NK-92 treated with Interleukin-12 subunit alpha and Interleukin-12 subunit beta, amount 100 ng/mL, for 24 hours (cell line): ENCODE measurements around the gene MEI4.
"Not testable (repeated sequence)": the region's sequence is repeated elsewhere in the genome, so short reads cannot be mapped to it uniquely, and the experiment has no call there.

Source experiments
- DNase-seq: peaks from one replicate; lab custom pipeline; 2025; lab: John Stamatoyannopoulos, UW

MEI4 gene

DNA sequence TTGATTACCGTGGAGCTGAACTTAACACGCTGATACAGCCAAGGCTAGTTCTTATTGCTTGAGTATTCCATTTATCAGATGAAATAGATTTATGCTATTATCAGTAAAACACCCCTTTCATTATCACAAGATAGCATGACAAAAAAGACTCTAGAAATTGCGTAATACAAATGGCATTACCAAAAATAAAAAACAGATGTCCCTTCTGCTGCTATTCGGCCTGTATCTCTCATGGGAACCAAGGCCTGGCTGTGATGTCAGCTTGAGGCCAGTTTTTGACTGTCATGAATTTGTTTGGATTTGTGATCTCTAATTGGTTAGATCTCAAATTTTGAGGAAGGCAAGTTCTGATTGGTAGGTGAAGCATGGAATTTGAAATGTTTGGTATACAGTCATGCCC lies 25.2 kb downstream of the MEI4 start:
- DNase-seq, result no peak

DNA sequence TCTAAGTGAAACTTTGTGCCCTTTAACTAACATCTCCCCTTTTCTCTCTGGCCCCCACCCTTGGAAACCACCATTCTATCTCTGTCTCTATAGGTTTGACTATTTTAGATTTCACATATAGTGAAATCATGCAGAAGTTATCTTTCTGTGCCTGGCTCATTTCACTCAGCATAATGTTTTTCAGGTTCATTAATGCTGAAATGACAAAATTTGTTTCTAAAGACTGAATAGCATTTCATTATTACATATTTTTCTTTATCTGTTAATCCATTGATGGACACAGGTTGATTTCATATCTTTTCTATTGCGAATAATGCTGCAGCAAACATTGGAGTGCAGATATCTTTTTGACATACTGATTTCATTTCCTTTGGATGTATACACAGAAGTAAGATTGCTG lies 30.7 kb downstream of the MEI4 start:
- no peak for DNase-seq

DNA sequence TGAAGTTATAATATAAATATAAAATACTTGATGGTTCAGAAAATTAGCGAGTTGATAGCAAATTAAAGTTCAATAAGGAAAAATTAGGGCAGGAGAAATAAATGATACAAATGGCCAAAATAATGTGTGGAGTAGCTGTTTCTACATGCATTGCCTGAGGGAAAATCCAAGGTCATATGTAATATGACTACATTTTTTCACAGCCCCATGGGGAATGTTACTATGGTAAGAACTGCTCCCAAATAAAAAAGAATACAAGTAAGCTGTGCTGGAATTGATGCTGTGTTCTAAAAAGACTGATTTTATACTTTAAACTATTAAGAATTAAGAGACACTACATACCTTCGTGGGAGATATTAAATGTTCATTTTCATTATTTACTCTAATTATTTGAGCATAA lies 34.1 kb downstream of the MEI4 start:
- DNase-seq, result no peak

DNA sequence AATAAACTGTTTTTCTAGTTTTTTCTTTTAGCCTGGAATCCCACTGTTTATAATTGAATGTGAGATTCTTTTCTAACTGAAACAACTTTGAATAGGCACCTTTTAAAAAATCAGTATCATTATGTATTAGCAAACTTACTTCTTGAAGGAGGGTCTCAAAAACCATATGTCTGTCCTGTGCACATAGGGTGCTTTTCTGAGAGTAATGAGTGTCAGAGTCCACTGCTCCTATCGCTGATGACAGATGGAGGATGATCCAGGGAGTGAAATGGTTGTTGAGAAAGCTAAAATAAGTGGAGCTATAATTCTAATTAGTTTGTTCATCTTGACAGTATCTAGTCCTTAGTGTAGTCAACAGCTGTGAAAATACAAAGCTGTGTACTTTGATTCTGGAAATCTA lies 35.8 kb downstream of the MEI4 start:
- DNase-seq, result no peak

DNA sequence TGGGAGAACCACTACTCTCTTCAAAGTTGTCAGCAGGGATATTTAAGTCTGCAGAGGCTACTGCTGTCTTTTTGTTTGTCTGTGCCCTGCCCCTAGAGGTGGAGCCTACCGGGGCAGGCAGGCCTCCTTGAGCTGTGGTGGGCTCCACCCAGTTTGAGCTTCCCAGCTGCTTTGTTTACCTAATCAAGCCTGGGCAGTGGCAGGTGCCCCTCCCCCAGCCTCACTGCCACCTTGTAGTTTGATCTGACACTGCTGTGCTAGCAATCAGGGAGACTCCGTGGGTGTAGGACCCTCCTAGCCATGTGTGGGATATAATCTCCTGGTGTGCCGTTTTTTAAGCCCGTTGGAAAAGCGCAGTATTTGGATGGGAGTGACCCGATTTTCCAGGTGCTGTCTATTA lies 47.3 kb downstream of the MEI4 start:
- DNase-seq, result not testable (repeated sequence)

DNA sequence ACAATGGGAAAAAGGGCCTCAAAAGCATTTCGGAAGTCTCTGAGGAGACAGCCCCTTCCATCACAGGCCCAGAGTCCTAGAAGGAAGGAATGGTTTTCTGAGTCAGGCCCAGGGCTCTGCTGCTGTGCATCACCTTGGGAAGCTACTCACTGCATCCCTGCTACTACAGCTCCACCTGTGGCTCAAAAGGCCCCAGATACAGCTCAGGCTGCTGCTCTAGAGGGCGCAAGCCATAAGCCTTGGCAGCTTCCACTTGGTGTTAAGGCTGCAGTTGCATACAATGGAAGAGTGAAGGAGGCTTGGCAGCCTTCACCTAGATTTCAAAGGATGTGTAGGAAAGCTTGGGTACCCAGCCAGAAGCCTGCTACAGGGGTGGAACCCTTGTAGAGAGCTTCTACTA lies 54.8 kb downstream of the MEI4 start:
- DNase-seq, result no peak

DNA sequence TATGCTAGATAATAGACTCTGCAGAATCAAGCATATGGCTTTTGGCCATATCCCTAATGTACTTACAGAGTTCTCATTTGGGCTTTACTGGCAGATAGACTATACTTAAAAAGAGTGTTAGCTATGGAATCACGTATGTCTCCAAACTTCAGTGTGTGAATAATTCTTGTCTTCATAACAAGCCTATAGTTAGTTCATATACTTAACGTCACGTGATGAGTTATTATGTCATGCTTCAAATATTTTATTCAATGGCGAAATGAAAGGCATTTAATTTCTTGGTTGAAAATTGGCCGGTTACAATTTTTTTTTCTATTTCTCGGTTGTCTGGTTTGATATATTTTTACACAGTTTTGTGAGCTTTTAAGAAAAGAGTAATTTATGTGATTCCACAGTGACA lies 62.7 kb downstream of the MEI4 start:
- no peak for DNase-seq

DNA sequence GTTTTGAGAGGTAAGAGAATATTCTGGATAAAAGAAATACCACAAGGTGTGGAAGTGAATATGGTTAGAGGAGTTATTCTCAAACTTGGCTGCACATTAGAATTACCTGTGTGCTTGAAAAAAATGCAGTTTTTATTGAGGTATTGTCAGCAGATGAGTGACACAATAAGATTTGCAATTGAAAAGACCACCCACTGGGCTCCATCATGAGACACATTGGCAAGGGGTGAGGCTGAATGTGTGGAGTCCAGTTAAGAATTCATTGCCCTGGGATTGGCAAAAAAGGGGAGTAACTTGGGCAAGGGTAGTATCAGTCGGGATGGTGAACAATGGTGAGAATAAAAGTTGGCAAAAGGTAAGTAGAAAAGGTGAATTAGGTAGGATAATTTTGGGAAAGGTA lies 63.5 kb downstream of the MEI4 start:
- DNase-seq, result no peak

GRCh38 chr6:77736010-77736409 lies 83.2 kb downstream of the MEI4 start:
- DNase-seq, result not testable (repeated sequence)

DNA sequence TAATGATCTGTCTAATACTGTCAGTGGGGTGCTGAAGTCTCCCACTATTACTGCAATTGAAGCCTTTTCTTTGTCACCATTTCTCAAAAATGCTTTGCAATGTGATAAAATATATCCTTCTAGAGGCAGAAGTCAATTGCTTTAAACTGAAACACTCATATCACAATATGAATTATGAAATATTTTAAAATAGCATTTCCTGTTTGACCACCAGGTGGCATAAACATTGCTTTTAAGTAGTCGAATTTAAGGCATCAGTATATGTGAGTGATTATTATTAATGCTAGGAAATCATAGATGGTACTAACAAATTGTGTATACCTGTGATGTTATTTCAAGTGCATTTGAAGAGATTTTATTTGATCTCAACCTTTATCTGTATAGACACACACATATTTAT lies 87.5 kb downstream of the MEI4 start:
- no peak for DNase-seq

DNA sequence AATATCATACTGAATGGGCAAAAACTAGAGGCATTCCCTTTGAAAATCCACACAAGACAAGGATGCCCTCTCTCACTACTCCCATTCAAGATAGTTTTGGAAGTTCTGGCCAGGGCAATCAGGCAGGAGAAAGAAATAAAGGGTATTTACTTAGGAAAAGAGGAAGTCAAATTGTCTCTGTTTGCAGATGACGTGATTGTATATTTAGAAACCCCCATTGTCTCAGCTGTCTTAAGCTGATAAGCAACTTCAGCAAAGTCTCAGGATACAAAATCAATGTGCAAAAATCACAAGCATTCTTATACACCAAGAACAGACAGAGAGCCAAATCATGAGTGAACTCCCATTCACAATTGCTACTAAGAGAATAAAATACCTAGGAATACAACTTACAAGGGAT lies 99.3 kb downstream of the MEI4 start:
- DNase-seq, result not testable (repeated sequence)

DNA sequence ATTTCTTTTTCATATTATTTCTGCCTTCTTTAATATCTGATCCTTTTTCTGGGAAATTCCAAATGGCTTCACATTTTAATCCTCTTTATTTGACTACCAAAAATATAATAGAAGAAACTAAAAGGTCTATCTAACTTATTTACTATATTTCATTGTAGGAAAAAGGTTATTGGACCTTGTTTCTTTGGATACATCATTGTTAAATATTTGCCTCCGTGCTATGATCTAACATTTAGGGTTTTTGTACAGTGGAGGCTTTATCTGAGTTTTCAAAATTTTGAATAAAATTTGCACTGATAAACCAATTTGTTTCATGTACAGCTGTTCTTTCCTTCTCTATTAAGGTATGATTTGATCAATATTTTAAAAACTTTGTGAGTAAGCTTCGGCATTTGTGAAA lies 109.5 kb downstream of the MEI4 start:
- DNase-seq, result no peak

DNA sequence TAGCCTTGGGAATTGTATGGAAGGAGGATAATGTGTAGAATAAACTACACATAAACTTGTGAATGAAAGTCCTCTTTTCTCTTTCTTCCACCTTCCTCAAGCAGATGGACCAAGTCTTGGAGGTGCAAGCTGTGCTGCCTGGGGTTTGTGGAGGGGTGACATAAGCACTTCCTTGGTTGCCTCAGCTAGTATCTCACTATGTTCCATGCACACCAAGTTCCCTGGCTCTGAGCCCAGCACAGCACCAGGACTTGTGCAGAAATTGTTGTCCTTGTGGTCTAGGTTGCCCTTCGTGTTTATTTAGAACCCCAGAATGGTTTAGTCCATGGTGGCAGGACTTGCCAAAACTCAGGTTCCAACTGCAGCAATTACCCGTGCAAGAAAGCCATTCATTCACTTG lies 110.3 kb downstream of the MEI4 start:
- DNase-seq, result no peak

DNA sequence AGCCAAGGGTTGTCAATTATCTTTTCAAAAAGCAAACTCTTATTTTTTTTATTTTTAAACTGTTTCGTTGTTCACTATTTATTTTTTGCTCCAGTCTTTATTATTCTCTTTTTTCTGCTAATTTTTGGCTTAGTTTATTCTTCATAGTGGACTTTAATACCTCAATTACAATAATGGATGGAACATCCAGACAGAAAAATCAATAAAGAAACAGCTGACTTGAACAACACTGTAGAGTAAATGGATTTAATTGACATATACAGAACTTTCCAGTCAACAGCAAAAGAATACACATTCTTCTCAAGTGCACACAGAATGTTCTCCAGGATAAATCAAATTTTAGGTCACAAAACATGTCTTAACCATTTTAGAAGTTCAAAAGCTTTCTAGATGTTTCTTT lies 111.5 kb downstream of the MEI4 start:
- no peak for DNase-seq

DNA sequence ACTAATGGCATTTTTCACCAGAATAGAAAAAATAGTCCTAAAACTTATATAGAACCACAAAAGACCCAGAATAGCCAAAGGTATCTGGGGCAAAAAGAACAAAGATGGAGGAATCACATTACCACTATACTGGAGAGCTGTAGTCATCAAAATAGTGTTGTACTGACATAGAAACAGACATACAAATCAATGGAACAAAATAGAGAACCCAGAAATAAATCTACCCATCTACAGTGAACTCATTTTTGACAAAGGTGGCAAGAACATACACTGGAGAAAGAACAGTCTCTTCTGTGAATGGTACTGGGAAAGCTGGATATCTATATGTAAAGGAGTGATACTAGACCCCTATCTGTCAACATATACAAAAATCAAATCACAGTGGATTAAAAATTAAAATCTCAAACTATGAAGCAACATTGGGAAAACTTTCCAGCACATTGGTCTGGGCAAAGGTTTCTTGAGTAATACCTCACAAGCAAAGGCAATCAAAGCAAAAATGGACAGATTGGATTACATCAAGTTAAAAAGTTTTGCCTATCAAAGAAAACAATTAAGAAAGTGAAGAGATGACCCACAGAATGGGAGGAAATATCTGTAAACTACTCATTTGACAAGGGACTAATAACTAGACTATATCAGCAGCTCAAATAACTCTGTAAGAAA lies 120.5 kb downstream of the MEI4 start:
- DNase-seq, result no peak

- DNase-seq, result no peak
These were observed 121.6 kb downstream of the MEI4 start for GRCh38 chr6:77774457-77774856.

GRCh38 chr6:77776441-77776840 lies 123.6 kb downstream of the MEI4 start:
- no peak for DNase-seq

DNA sequence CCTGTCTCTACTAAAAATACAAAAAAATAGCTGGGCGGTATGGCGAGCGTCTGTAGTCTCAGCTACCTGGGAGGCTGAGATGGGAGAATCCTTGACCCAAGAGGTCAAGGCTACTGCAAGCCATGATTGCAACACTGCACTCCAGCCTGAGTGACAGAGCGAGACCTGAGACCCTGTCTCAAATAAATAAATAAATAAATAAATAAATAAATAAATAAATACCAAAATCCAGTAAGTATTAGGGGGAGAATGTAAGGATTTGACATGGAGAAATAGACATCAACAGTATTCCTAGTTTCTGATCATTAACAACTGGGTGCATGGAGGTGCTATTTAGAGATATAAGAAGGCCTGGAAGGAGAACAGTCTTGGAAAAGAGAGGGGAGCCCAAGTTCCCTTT lies 125.7 kb downstream of the MEI4 start:
- DNase-seq, result no peak

- DNase-seq, result no peak
These were observed 134.2 kb downstream of the MEI4 start for GRCh38 chr6:77786935-77787629.

DNA sequence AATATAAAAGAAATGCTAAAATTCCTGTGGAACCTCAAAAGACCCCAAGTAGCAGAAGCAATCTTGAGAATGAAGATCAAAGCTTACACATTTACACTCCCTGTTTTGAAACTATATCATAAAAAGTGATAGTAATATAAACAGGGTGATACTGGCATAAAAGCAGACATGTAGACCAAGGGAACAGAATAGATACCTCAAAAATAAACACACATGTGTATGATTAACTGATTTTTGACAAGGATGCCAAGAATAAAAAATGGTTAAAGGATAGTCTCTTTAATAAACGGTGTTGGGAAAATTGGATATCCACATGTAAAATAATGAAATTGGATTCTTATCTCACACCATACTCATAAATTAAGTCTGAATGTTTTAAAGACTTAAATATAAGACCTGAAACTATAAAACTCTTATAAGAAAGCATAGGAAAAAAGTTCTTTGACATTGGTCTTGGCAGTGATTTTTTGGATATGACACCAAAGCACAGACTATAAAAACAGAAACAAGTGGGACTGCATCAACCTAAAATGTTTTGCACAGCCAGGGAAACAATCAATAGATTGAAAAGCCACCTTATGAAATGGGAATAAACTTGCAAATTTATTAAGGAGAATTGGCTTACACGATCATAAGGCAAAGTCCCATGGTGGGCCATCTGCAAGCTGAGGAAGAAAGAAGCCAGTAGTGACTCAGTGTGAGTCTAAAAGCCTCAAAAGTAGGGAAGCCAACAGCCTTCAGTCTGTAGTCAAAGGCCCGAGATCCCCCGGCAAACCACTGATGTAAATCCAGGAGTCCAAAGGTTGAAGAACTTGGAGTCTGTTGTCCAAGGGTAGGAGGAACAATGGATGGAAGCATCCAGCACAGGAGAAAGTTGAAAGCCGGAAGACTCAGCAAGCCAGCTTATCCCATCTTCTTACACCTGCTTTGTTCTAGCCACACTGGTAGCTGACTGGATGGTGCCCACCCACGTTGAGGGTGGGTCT lies 144.3 kb downstream of the MEI4 start:
- no peak for DNase-seq

DNA sequence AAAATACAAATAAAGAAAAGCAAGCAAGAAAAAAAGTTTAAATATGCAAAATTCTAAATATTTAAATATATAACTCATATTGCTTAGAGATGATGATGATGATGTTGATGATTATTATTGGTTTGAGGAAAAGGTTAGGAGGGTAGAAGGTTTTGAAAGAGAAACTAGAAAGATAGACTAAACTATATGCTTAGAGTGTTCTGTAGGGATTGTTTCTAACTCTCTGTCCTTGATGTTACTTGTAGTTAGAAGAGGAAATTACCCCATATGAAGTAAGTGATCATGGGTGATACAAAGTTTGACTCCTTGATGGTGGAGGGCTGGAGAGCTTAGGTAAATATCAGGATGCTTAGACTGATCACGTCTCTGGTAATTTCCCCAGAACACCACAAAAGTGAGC lies 159.5 kb downstream of the MEI4 start:
- DNase-seq, result no peak

DNA sequence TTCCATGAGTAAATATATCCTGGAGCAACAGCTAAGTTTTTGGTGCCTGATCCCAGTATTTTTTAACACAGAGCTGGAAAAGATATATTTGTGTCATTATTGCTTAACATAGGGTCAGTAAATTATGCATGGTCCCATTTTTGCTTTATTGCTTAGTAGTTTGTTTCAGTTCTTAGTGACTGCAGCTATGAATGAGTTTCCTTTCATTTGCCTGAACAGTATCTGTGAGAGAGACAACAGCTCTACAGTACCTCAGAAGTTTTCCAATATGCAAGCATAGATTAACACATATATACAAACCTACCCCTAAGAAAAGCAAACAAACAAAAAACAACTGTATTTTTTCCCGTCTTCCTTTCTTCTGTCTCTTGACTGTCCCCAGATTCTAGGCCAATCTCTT lies 160.3 kb downstream of the MEI4 start:
- no peak for DNase-seq

DNA sequence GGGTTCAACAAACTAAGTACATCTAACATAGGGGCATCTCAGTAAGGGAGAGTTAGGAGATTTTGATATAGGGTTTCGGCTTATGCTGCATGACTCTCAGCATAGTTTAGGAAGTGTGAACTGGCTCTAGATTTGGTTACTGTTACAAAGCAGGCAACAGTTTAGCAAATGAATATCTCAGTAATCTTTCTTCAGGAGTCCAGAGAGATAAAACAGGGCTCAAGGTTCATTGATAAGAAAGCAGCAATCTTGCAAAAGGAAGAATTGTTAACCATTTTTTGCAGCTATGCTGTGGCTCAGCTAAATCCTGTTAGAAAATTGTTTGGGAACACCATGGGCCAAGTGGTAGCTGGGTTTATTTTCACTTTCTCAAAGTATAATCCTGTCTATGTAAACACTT lies 161.3 kb downstream of the MEI4 start:
- DNase-seq, result no peak
